Left ventricle myocardium inferior (tissue), 1 donor: ENCODE results near the gene NR1H3. TPM values are rescaled to one million over a fixed set of nuclear protein-coding genes. Genes with fewer than 3 reads are reported as not detected.

Source experiments
- DNase-seq: peaks from one replicate; pipeline ENCODE4 v3.0.0-alpha.2; 2020
- H3K27ac ChIP-seq: fragments of 200-600 bp; replicated peaks from 2 replicates; pipeline ENCODE4 v1.8.0; 2021
- H3K27me3 ChIP-seq: fragments of 200-600 bp; 2 replicates; pipeline ENCODE4 v1.8.0; 2021; ENCODE audit warnings: low read depth
- H3K36me3 ChIP-seq: fragments of 200-600 bp; 2 replicates; pipeline ENCODE4 v1.8.0; 2021
- H3K4me1 ChIP-seq: fragments of 200-600 bp; 2 replicates; pipeline ENCODE4 v1.8.0; 2021
- H3K4me3 ChIP-seq: fragments of 200-600 bp; 2 replicates; pipeline ENCODE4 v1.8.0; 2021; ENCODE audit warnings: mild to moderate bottlenecking, moderate library complexity
- H3K9me3 ChIP-seq: fragments of 200-600 bp; replicated peaks from 2 replicates; pipeline ENCODE4 v1.8.0; 2021
- CTCF ChIP-seq: fragments of 200-600 bp; IDR thresholded peaks from 2 replicates; pipeline ENCODE4 v1.8.0; 2021; ENCODE audit warnings: antibody characterized with exemption, mild to moderate bottlenecking, borderline replicate concordance
- intact Hi-C: fragments of 100-400 bp; cut with micrococcal nuclease; formaldehyde crosslinking; loops from one replicate; pipeline ENCODE4 v1.11.0; 2022
- total RNA-seq: library from RNA; stranded (reverse); fragmentation: NEBNext Ultra II Directional; extraction: Animal tissue kit (Norgen Biotek cat#: 25700); gene quantifications from one replicate; pipeline ENCODE4 v1.2.1, GENCODE V29; 2021
- donor health status: DM: no; HTN: yes; CAD: no; lungs with severe emphysema.

Gene NR1H3
- total RNA-seq, 1 donor from 2014 or later, result 11.7 TPM

GRCh38 chr11:47215366-47215910 is 42.4 kb upstream of the NR1H3 start:
- no peak for DNase-seq
- intact Hi-C loops, result no loop called here
- H3K4me1 ChIP-seq, result peaks cover 54% of the 10 kb centered on the region
- H3K36me3 ChIP-seq, result peaks cover 9% of the 10 kb centered on the region
- no peaks in the 10 kb centered on the region for H3K27me3 ChIP-seq
- peak overlapping the region; percentile 94 for H3K27ac ChIP-seq
- peak overlapping the region; percentile 82 for H3K4me3 ChIP-seq
- no peaks in the 10 kb centered on the region for H3K9me3 ChIP-seq
- no peak for TF ChIP-seq CTCF

- no peak for TF ChIP-seq CTCF
- peaks cover 9% of the 10 kb centered on the region for H3K36me3 ChIP-seq
- peak overlapping the region; percentile 94 for H3K27ac ChIP-seq
- peaks cover 62% of the 10 kb centered on the region for H3K4me1 ChIP-seq
- DNase-seq, result no peak
- H3K4me3 ChIP-seq, result peak overlapping the region; percentile 82
- H3K9me3 ChIP-seq, result no peaks in the 10 kb centered on the region
- H3K27me3 ChIP-seq, result no peaks in the 10 kb centered on the region
- intact Hi-C loops, result no loop called here
These were observed 41.5 kb upstream of the NR1H3 start for GRCh38 chr11:47216121-47216798.

- intact Hi-C loops, result no loop called here
- Histone ChIP-seq H3K4me1 (peaks cover 48% of the 10 kb centered on the region), H3K27me3 (no peaks in the 10 kb centered on the region), H3K9me3 (no peaks in the 10 kb centered on the region), H3K4me3 (no peak overlapping the region), H3K36me3 (peaks cover 41% of the 10 kb centered on the region), H3K27ac (peak overlapping the region; percentile 49)
- DNase-seq, result no peak
- TF ChIP-seq CTCF, result no peak
These were observed 37.4 kb upstream of the NR1H3 start for GRCh38 chr11:47220401-47220821.

- intact Hi-C loops, result no loop called here
- Histone ChIP-seq H3K27ac (no peak overlapping the region), H3K9me3 (no peaks in the 10 kb centered on the region), H3K27me3 (no peaks in the 10 kb centered on the region), H3K4me3 (no peak overlapping the region), H3K36me3 (peaks cover 62% of the 10 kb centered on the region), H3K4me1 (peaks cover 25% of the 10 kb centered on the region)
- DNase-seq, result no peak
- no peak for TF ChIP-seq CTCF
These were observed 35.1 kb upstream of the NR1H3 start for GRCh38 chr11:47222696-47223095.

GRCh38 chr11:47225552-47226400 is 32.0 kb upstream of the NR1H3 start:
- H3K27ac ChIP-seq, result no peak overlapping the region
- intact Hi-C loops, result no loop called here

More at GRCh38 chr11:47225552-47226400, 32.0 kb upstream of the NR1H3 start:
- Histone ChIP-seq H3K27me3 (no peaks in the 10 kb centered on the region), H3K4me3 (no peak overlapping the region), H3K9me3 (no peaks in the 10 kb centered on the region), H3K4me1 (peaks cover 6% of the 10 kb centered on the region), H3K36me3 (peaks cover 71% of the 10 kb centered on the region)
- no peak for DNase-seq
- no peak for TF ChIP-seq CTCF
